Naive thymus-derived CD8-positive, alpha-beta T cell (primary cell): ENCODE data around the gene PIK3R6. TPM values are rescaled to one million over a fixed set of nuclear protein-coding genes. Genes with fewer than 3 reads are reported as not detected.
A peak's percentile ranks its signal among the peaks of the same experiment; 100 is the strongest.

Source experiments
- ATAC-seq, 2 donors: fragments of 150-1000 bp; cut with Tn5 transposase in 1 of 2; sonication (Bioruptor Pico), chemical (Tn5 transposase) in 1 of 2; 1 replicate in 1 of 2; 2 replicates in 1 of 2; pipeline ENCODE4 v1.10.0; 2021; ENCODE audit warnings: mild to moderate bottlenecking in 2 of 2, moderate library complexity in 2 of 2
- POLR2A ChIA-PET: fragments of 350-600 bp; sonication (Branson Sonifier 250); formaldehyde crosslinking; loops from one replicate; lab custom pipeline; 2021; ENCODE audit warnings: antibody characterized with exemption; lab: Charles Lee
- DNase-seq, 10 donors: peaks; one replicate each; pipeline versions ENCODE4 v3.0.0 to v3.0.0-alpha.2; 2020 to 2022
- H3K27ac Mint-ChIP-seq, 10 donors: one replicate each; pipeline ENCODE4 v1.8.0; 2020 to 2022; ENCODE audit warnings: mild to moderate bottlenecking in 10 of 10, mixed read lengths in 10 of 10, moderate library complexity in 4 of 10, inconsistent platforms in 1 of 10
- H3K27me3 Mint-ChIP-seq, 5 donors: one replicate each; pipeline ENCODE4 v1.8.0; 2021 to 2022; ENCODE audit warnings: mixed read lengths in 5 of 5
- H3K36me3 Mint-ChIP-seq, 3 donors: one replicate each; pipeline ENCODE4 v1.8.0; 2020 to 2022; ENCODE audit warnings: mixed read lengths in 3 of 3, mild to moderate bottlenecking in 2 of 3, inconsistent platforms in 1 of 3
- H3K4me1 Mint-ChIP-seq, 4 donors: one replicate each; pipeline ENCODE4 v1.8.0; 2021 to 2022; ENCODE audit warnings: mixed read lengths in 4 of 4
- H3K4me3 Mint-ChIP-seq, 10 donors: one replicate each; pipeline ENCODE4 v1.8.0; 2020 to 2022; ENCODE audit warnings: mild to moderate bottlenecking in 10 of 10, mixed read lengths in 10 of 10, moderate library complexity in 6 of 10, inconsistent platforms in 1 of 10
- H3K9me3 Mint-ChIP-seq, 9 donors: one replicate each; pipeline ENCODE4 v1.8.0; 2020 to 2022; ENCODE audit warnings: mixed read lengths in 9 of 9, mild to moderate bottlenecking in 3 of 9, inconsistent platforms in 1 of 9, moderate library complexity in 1 of 9
- polyA plus RNA-seq, 3 donors: library from polyadenylated mRNA; unstranded; fragments of 300-500 nt; fragmentation: Illumina TruSeq; gene quantifications; one replicate each; pipeline ENCODE4 v1.2.3, GENCODE V29; 2021
- total RNA-seq, 8 experiments: library from RNA in 2 of 8; stranded (reverse) in 2 of 8; gene quantifications; one replicate each; pipeline ENCODE4 v1.2.3 and lab custom pipeline; 2021 to 2026

Gene PIK3R6
- total and polyA plus RNA-seq, 5 experiments from 2014 or later: 0.42 to 0.47 (median 0.44) TPM; not detected in 2

DNA sequence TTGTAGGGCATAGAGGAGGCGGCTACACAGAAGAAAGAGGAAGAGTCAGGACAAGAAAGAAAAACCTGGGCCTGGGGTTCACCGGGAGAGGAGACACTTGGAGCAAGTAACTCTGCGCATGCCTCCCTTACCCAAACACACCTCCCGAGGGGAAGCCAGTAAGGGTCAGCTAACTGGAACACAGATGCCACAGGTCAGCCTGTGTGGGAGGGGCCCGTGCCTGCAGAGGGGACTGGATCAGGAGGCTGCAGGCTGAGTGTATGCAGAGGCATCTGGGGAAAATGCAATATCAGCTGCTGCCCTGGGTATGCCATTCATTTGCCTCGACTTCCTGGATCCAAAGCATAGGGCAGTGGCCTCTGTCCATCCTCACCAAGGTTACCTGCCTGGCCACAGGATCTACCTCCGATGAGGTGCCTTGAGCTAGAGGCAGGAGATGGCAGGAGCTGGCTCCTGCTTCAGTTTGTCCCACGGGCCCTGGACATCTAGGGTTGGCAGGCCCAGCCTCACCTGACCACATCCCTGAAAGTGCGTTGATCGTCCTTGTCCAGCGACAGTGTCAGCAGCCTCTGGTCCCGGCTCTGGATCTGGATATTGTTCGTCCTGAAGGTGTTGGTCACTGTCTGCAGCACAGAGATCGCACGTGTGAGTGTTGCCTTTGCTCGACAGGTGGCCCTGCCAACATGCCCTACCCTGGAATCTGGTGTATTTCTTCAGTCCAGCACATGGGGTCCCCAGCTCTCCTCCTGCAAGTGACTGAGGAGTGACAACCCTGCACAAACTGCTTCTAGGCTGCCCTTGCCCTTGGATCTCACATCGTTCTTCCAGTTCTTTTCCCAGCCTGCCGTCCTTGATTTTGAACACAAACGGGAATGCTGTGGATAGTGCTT lies 63.7 kb downstream of the PIK3R6 start:
- POLR2A ChIA-PET: no interaction called here
- no peak overlapping the region for H3K27ac Mint-ChIP-seq
- H3K27me3 Mint-ChIP-seq: peaks cover 0 to 8% (median 0%) of the 10 kb centered on the region in 5 donors
- DNase-seq: no peak
- no peak overlapping the region for H3K4me3 Mint-ChIP-seq
- peaks cover 0 to 18% (median 12%) of the 10 kb centered on the region in 9 donors for H3K9me3 Mint-ChIP-seq
- peaks cover 6 to 25% (median 9%) of the 10 kb centered on the region in 4 donors for H3K4me1 Mint-ChIP-seq
- peaks cover 8 to 17% (median 14%) of the 10 kb centered on the region in 3 donors for H3K36me3 Mint-ChIP-seq
- ATAC-seq: no peak

DNA sequence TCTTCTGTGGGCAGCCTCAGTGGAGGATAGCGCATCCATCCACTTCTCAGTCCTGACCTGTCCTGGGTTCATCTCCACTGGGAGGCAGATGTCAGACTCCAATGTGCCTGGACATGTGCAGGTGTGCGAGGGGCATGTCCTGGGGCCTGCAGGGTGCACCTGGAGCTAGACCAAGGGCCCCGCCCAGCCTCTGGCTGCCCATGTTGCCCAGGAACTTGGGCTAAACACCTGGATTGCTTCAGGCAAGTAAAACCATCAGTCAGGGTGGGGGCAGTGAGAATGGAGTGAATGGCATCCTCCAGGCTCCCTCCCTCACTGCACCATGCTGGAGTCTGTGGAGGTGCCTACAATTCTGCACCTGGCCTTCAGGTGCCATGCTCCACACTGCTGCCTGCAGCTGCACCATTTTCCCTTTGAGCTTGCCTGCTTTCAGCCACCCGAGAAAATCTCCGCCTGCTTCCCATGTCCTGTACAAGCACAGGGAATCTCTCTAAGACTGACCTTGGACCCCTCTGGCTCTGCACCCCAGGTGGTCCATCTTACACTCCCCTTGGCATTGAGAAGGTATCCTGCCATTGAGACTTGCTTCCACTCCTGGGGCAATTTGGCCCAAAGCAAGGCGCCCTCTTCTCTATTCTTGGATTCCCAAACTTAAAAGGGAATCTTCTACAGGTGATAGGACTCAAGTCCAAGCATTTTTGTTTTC lies 66.2 kb downstream of the PIK3R6 start:
- no peak for ATAC-seq
- peak overlapping the region in 1 of 10 donors; percentile 48 for H3K27ac Mint-ChIP-seq
- POLR2A ChIA-PET: no interaction called here
- peaks cover 2 to 7% (median 6%) of the 10 kb centered on the region in 4 donors for H3K4me1 Mint-ChIP-seq
- no peaks in the 10 kb centered on the region for H3K36me3 Mint-ChIP-seq
- H3K9me3 Mint-ChIP-seq: no peaks in the 10 kb centered on the region
- H3K4me3 Mint-ChIP-seq: no peak overlapping the region
- H3K27me3 Mint-ChIP-seq: peaks cover 0 to 3% (median 0%) of the 10 kb centered on the region in 5 donors
- DNase-seq: no peak

- Mint-ChIP-seq H3K36me3 (no peaks in the 10 kb centered on the region), H3K4me1 (peaks cover 0 to under 1% (median 0%) of the 10 kb centered on the region in 4 donors), H3K4me3 (no peak overlapping the region), H3K9me3 (no peaks in the 10 kb centered on the region), H3K27ac (no peak overlapping the region), H3K27me3 (peaks cover 0 to 3% (median 0%) of the 10 kb centered on the region in 5 donors)
- DNase-seq: no peak
- no peak for ATAC-seq
- POLR2A ChIA-PET: no interaction called here
Observed at GRCh38 chr17:8800656-8801055, 66.8 kb downstream of the PIK3R6 start.

DNA sequence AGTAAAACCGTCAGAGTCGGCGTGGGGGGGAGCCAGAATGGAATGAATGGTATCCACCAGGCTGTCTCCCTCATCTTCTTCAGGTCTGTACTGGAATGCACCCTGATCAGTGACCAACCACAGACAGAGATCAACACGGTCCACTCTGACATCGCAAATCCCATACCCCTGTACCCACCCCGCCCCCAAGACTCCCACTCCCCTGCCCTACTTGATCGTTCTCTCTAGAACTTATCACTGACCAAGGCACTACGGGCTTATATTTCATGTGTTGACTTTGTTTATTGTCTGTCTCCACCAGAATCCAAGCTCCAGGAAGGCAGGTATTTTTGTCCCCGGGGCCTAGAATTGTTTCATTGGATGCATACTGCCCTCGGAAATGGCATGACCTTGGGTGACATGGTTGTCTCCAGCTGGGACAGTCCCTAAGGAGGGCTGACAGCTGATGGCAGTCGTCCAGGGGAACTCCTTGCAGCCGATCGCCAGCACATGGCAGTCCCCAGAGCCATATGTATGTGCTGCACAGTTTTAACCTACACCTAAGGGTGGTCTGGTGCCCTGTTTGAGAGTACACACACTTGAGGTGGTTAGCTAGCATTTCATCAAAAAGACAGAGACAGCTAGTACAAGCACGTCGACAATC lies 67.8 kb downstream of the PIK3R6 start:
- no peak for ATAC-seq
- Mint-ChIP-seq H3K9me3 (no peaks in the 10 kb centered on the region), H3K27ac (no peak overlapping the region), H3K27me3 (peaks cover 0 to 3% (median 0%) of the 10 kb centered on the region in 5 donors), H3K4me3 (no peak overlapping the region), H3K4me1 (no peaks in the 10 kb centered on the region), H3K36me3 (no peaks in the 10 kb centered on the region)
- POLR2A ChIA-PET: no interaction called here
- no peak for DNase-seq

- Mint-ChIP-seq H3K4me1 (peaks cover 0 to 3% (median 0%) of the 10 kb centered on the region in 4 donors), H3K9me3 (no peaks in the 10 kb centered on the region), H3K4me3 (no peak within 1 kb of the TSS), H3K27ac (peak within 1 kb of the TSS in 1 of 10 donors; percentile 49), H3K36me3 (no peaks in the 10 kb centered on the region), H3K27me3 (peaks cover 0 to 3% (median 0%) of the 10 kb centered on the region in 5 donors)
- DNase-seq (no peak), ATAC-seq (peak in 1 of 2 donors; percentile 39)
- POLR2A ChIA-PET: no interaction called here
Observed at GRCh38 chr17:8798846-8799569, 68.5 kb downstream of the PIK3R6 start, which contains the start of gene MFSD6L. Gene MFSD6L, minus strand, starts transcription at chr17:8799365. Its CDS starts 245 bp downstream, at chr17:8799120.

- POLR2A ChIA-PET: no interaction called here
- H3K4me3 Mint-ChIP-seq: no peak overlapping the region
- no peak overlapping the region for H3K27ac Mint-ChIP-seq
- H3K27me3 Mint-ChIP-seq: peaks cover 0 to 3% (median 0%) of the 10 kb centered on the region in 5 donors
- H3K36me3 Mint-ChIP-seq: no peaks in the 10 kb centered on the region
- H3K9me3 Mint-ChIP-seq: no peaks in the 10 kb centered on the region
- peaks cover 0 to 10% (median 0%) of the 10 kb centered on the region in 4 donors for H3K4me1 Mint-ChIP-seq
- DNase-seq (no peak), ATAC-seq (no peak)
Observed at GRCh38 chr17:8798176-8798845, 69.2 kb downstream of the PIK3R6 start.

DNA sequence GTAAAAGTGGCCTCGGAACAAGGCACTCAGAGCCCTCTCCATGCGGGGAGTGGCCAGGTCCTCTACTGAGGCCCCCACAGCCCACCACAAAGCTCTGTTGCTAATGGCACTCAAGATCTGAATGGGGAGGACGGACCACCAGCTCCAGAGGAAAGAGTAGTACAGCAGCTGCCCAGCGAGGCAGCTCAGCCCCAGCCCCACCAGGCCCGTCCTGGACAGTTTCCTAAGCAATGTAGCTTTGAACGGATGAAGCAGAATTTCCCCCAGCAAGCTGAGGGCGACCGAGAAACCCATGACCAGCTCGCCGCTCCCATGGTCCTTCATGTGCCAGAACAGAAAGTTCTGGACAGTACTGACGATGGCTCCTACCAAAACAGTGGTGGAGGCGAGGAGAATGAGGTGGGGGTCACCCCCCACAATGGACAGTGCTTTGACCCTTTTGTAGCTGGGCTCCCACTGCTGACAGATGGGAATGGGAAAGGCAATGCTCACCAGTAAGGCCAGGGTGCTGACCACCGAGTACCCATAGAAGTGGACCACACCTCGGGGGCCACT lies 69.8 kb downstream of the PIK3R6 start:
- DNase-seq (no peak), ATAC-seq (no peak)
- POLR2A ChIA-PET: no interaction called here
- Mint-ChIP-seq H3K27ac (no peak overlapping the region), H3K9me3 (no peaks in the 10 kb centered on the region), H3K36me3 (no peaks in the 10 kb centered on the region), H3K4me1 (peaks cover 0 to 11% (median 0%) of the 10 kb centered on the region in 4 donors), H3K27me3 (peaks cover 0 to 3% (median 0%) of the 10 kb centered on the region in 5 donors), H3K4me3 (no peak overlapping the region)

DNA sequence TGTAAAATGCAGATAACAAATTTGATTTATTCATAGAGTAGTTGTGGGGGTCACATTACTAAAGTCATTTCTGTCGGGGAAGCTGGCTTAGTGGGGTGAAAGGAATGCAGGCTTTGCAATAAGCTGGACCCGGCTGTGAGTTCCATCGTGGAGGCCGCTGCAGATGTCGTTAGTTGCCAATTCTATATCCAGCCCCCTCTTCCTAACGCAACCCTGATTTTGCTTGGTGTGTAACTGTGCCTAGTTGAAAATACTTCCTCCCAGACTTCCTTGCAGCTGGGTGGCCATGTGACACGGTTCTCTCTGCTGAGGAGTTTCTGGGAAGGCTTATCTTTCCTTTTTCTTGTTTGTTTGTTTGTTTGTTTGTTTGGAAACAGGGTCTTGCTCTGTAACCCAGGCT lies 72.8 kb downstream of the PIK3R6 start:
- Mint-ChIP-seq H3K9me3 (peaks cover 0 to 11% (median 3%) of the 10 kb centered on the region in 9 donors), H3K27me3 (peaks cover 0 to 4% (median 0%) of the 10 kb centered on the region in 5 donors), H3K27ac (no peak overlapping the region), H3K36me3 (peaks cover 0 to 10% (median 0%) of the 10 kb centered on the region in 3 donors), H3K4me3 (no peak overlapping the region), H3K4me1 (peaks cover 0 to 11% (median 0%) of the 10 kb centered on the region in 4 donors)
- DNase-seq (no peak), ATAC-seq (no peak)
- POLR2A ChIA-PET: no interaction called here

- POLR2A ChIA-PET: no interaction called here
- Mint-ChIP-seq H3K36me3 (peaks cover 0 to 10% (median 0%) of the 10 kb centered on the region in 3 donors), H3K27me3 (peaks cover 0 to 4% (median 0%) of the 10 kb centered on the region in 5 donors), H3K27ac (no peak overlapping the region), H3K9me3 (peaks cover 0 to 11% (median 3%) of the 10 kb centered on the region in 9 donors), H3K4me3 (no peak overlapping the region), H3K4me1 (peaks cover 0 to 11% (median 0%) of the 10 kb centered on the region in 4 donors)
- DNase-seq: no peak
- ATAC-seq: no peak
Observed at GRCh38 chr17:8793649-8794048, 73.8 kb downstream of the PIK3R6 start.

DNA sequence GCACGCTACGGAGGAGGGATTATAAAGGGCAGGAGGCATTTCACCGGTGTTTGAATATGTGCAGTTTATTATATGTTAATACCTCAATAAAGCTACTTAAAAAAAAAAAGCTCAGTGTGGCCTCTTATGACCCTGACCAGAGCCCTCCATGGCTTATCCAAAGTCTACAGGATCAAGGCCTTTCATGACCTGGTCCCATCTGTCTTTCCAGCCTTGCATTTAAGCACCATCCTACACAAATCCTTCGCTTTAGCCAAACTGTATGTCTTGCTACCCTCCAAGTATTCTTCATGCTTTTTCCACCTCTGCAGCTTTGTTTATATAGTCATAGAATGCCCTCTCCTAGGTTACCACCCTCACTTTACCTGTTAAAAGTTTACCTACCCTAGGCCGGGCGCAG lies 74.8 kb downstream of the PIK3R6 start:
- H3K36me3 Mint-ChIP-seq: peaks cover 0 to 10% (median 0%) of the 10 kb centered on the region in 3 donors
- H3K27me3 Mint-ChIP-seq: peaks cover 0 to 4% (median 0%) of the 10 kb centered on the region in 5 donors
- H3K4me3 Mint-ChIP-seq: no peak overlapping the region
- POLR2A ChIA-PET: no interaction called here
- H3K27ac Mint-ChIP-seq: no peak overlapping the region
- no peak for ATAC-seq
- peaks cover 0 to 11% (median 3%) of the 10 kb centered on the region in 9 donors for H3K9me3 Mint-ChIP-seq
- H3K4me1 Mint-ChIP-seq: peaks cover 0 to 11% (median 0%) of the 10 kb centered on the region in 4 donors
- no peak for DNase-seq

DNA sequence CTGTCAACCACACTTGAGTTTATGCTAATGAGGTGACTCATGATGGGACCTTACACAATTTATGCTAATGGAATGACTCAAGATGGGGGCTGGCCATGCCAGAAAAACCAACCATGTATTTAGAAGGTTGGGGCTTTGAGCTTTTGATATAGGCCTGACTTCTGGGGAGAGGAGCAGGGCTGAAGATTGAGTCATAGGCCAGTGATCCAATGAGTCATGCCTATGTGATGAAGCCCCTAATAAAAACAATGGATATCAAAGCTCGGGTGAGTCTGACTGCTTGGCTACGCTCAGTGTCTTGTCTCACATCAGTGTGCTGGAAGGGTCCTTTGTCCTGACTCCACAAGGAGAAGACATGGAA lies 75.6 kb downstream of the PIK3R6 start:
- no peak for ATAC-seq
- peaks cover 0 to 4% (median 0%) of the 10 kb centered on the region in 5 donors for H3K27me3 Mint-ChIP-seq
- H3K9me3 Mint-ChIP-seq: peaks cover 0 to 11% (median 3%) of the 10 kb centered on the region in 9 donors
- H3K36me3 Mint-ChIP-seq: peaks cover 0 to 10% (median 0%) of the 10 kb centered on the region in 3 donors
- no peak overlapping the region for H3K27ac Mint-ChIP-seq
- no peak overlapping the region for H3K4me3 Mint-ChIP-seq
- DNase-seq: no peak
- H3K4me1 Mint-ChIP-seq: peaks cover 0 to 11% (median 0%) of the 10 kb centered on the region in 4 donors
- POLR2A ChIA-PET: no interaction called here
